C4-2B (cell line): ENCODE measurements around the gene CLIP1.

Experiments used
- H3K27ac ChIP-seq: fragments of 450-650 bp; 2 replicates; pipeline ENCODE4 v1.5.1; 2017
- CTCF ChIP-seq: fragments of 450-650 bp; conservative IDR thresholded peaks from 2 replicates; pipeline ENCODE4 v1.5.1; 2017; ENCODE audit warnings: mild to moderate bottlenecking
- ZFX ChIP-seq: fragments of 450-650 bp; IDR thresholded peaks from 2 replicates; pipeline ENCODE4 v1.6.1; 2017

Gene CLIP1

DNA sequence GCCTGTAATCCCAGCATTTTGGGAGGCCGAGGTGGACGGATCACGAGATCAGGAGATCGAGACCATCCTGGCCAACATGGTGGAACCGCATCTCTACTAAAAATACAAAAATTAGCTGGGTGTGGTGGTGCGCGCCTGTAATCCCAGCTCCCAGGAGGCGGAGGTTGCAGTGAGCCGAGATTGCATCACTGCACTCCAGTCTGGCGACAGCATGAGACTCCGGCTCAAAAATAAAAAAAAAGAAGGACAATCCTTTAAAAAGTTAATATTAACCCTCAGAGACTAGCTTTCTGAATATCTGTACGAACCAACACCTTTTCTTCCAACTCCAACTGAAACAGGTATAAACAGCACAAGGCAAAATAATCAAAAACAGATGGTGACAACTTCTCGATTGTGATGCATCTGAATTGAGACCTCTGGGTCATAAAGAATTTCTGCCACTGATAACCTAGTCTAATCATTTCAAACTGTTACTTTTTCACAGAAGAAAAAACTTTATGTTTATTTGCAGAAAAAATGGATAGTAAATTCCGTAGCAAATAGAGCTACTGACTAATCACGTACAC, 27.8 kb downstream of the CLIP1 start:
- no peak overlapping the region for H3K27ac ChIP-seq
- TF ChIP-seq CTCF (no peak), ZFX (no peak)

DNA sequence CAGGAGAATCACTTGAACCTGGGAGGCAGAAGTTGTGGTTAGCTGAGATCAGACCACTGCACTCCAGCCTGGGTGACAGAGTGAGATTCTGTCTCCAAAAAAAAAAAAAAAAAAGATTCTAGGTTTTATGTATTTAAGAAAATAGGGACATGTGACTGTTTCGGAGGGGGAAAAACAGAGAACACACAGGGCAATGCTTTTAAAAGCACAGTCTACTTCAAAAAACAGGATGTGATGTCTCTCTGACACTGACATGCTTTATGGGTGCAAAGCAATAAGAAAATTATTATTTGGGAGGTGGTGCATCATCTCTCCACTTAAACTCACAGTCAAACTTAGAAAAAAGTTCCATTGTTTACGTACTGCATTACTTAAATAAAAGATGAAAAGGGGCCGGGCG, 28.7 kb downstream of the CLIP1 start:
- no peak overlapping the region for H3K27ac ChIP-seq
- no peak for TF ChIP-seq CTCF
- no peak for TF ChIP-seq ZFX

DNA sequence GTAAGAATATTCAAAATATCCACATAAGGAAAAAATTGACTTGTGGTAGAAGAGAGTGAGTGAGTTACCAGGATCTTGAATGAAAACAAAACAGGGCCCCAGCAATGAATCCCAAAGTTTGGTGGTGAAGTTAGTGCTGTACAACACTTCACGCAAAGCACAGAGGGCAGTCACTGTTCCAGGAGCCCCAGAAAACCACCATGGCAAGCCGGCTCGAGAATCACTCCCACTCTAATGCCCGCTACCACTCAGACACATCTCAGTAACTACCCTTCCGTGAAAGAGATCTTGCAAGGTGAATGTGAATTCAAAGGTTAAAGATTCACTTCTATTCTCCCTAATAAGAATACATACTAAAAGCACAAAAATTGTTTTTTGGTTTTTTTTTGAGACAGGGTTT, 30.1 kb downstream of the CLIP1 start:
- TF ChIP-seq CTCF (no peak), ZFX (no peak)
- H3K27ac ChIP-seq: no peak overlapping the region

DNA sequence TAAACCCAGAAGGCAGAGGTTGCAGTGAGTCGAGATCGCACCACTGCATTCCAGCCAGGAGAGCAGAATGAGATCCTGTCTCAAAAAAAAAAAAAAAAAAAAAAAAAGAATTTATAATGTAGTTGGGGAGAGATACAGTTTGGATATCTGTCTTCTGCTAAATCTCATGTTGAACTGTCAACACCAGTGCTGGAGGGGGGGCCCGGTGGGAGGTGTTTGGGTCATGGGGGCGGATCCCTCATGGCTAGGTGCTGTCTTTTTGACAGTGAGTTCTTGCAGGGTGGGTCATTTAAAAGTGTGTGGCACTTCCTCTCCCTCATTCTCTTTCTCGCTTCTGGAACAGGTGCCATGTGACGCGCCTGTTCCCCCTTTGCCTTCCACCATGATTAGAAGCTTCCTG, 32.8 kb downstream of the CLIP1 start:
- TF ChIP-seq CTCF (no peak), ZFX (no peak)
- no peak overlapping the region for H3K27ac ChIP-seq

- H3K27ac ChIP-seq: no peak overlapping the region
- TF ChIP-seq CTCF (no peak), ZFX (no peak)
Observed at GRCh38 chr12:122387887-122388286, 34.6 kb downstream of the CLIP1 start.

GRCh38 chr12:122385171-122386016, 37.1 kb downstream of the CLIP1 start:
- no peak for TF ChIP-seq ZFX
- TF ChIP-seq CTCF: no peak
- H3K27ac ChIP-seq: no peak overlapping the region

GRCh38 chr12:122382919-122383350, 39.5 kb downstream of the CLIP1 start:
- TF ChIP-seq ZFX (no peak), CTCF (no peak)
- H3K27ac ChIP-seq: no peak overlapping the region
